Measurements from ENCODE around the gene MCAM. TPM values are rescaled to one million over a fixed set of nuclear protein-coding genes. Genes with fewer than 3 reads are reported as not detected.

Gene MCAM
- total and polyA plus RNA-seq, 10 of the 15 experiments (the other 5 are each of a cell fraction or from before 2014, with no cell fraction given) = 3.1 to 19.7 (median 9.3) TPM

DNA sequence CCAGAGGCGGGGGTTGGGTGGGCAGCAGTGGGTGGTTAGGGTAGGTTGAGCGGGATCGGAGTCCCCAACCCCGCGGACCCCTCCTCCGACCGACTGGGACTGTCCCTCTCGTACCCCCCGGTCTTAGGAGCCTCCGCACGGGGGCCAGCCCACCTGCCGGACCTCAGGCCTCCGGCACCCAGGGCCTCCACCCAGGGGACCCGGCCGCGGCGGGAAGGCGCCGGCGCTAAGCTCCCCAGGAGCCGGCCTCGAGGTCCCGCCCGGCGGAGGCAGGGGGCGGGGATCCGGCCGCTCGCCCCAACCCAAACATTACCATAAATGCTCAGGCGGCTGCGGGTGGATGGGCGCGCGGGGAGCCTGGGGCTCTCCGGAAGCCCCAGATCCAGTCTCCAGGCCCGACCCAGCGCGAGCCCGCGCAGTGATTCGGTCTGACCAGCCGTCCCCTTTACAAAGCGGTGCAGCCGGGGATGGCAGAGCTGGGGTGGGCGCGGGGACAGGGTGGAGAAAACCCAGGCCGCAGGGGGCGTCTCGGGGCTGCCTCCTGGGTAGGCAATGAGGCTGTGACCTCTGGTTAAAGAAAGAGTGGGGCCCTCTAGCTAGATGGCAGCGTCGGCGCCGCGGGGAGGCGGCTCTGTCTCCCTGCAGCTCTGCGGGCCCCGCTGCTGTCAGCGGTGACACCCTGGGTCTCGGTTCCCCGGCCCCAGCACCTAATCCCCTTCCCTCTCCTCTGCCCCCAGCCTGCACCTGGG is 4.0 kb upstream of the MCAM start (continued):
- TF ChIP-seq KLF5 (IDR thresholded peaks at IDR 0.05; ENCODE audit: partially characterized antibody) = peak; percentile 59
- TF ChIP-seq MEF2B (IDR thresholded peaks at IDR 0.05; ENCODE audit: partially characterized antibody, poor library complexity, severe bottlenecking) = no peak
- TF ChIP-seq, protein P1, sequence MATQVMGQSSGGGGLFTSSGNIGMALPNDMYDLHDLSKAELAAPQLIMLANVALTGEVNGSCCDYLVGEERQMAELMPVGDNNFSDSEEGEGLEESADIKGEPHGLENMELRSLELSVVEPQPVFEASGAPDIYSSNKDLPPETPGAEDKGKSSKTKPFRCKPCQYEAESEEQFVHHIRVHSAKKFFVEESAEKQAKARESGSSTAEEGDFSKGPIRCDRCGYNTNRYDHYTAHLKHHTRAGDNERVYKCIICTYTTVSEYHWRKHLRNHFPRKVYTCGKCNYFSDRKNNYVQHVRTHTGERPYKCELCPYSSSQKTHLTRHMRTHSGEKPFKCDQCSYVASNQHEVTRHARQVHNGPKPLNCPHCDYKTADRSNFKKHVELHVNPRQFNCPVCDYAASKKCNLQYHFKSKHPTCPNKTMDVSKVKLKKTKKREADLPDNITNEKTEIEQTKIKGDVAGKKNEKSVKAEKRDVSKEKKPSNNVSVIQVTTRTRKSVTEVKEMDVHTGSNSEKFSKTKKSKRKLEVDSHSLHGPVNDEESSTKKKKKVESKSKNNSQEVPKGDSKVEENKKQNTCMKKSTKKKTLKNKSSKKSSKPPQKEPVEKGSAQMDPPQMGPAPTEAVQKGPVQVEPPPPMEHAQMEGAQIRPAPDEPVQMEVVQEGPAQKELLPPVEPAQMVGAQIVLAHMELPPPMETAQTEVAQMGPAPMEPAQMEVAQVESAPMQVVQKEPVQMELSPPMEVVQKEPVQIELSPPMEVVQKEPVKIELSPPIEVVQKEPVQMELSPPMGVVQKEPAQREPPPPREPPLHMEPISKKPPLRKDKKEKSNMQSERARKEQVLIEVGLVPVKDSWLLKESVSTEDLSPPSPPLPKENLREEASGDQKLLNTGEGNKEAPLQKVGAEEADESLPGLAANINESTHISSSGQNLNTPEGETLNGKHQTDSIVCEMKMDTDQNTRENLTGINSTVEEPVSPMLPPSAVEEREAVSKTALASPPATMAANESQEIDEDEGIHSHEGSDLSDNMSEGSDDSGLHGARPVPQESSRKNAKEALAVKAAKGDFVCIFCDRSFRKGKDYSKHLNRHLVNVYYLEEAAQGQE (IDR thresholded peaks at IDR 0.05; ENCODE audit: low read depth, low read length) = no peak
- TF ChIP-seq NFYA (IDR thresholded peaks at IDR 0.05; ENCODE audit: borderline replicate concordance, low read depth, low read length) = no peak
- TF ChIP-seq, protein P2, sequence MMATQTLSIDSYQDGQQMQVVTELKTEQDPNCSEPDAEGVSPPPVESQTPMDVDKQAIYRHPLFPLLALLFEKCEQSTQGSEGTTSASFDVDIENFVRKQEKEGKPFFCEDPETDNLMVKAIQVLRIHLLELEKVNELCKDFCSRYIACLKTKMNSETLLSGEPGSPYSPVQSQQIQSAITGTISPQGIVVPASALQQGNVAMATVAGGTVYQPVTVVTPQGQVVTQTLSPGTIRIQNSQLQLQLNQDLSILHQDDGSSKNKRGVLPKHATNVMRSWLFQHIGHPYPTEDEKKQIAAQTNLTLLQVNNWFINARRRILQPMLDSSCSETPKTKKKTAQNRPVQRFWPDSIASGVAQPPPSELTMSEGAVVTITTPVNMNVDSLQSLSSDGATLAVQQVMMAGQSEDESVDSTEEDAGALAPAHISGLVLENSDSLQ (IDR thresholded peaks at IDR 0.05) = no peak
- TF ChIP-seq EZH2 (IDR thresholded peaks at IDR 0.05; ENCODE audit: borderline replicate concordance, control insufficient read depth, low read depth, low read length) = no peak
- TF ChIP-seq BHLHE40 (IDR thresholded peaks at IDR 0.05; ENCODE audit: borderline replicate concordance in 1 of 2, low read depth in 2 of 2, low read length in 1 of 2) = no peak
- no peak for TF ChIP-seq NFIC (IDR thresholded peaks at IDR 0.05; ENCODE audit: low read depth, low read length)
- TF ChIP-seq CHD2 (IDR thresholded peaks at IDR 0.05; ENCODE audit: borderline replicate concordance, low read depth, low read length) = no peak
- no peak for TF ChIP-seq GATAD2B (conservative IDR thresholded peaks at IDR 0.05; ENCODE audit: low read depth)
- no peak for TF ChIP-seq SMC3 (IDR thresholded peaks at IDR 0.05; ENCODE audit: borderline replicate concordance, low read length)
- no peak for TF ChIP-seq ZNF622 (IDR thresholded peaks at IDR 0.05)
- peak in 1 of 2 experiments; percentile 91; a peak in 2 of 4 replicates for TF ChIP-seq SRF (IDR thresholded peaks at IDR 0.05; ENCODE audit: low read depth in 2 of 2, low read length in 2 of 2)
- no peak for TF ChIP-seq ZNF592 (IDR thresholded peaks at IDR 0.05)
- TF ChIP-seq MLLT1 (IDR thresholded peaks at IDR 0.05) = peak; percentile 11; the same call in 1 of the 2 replicates
- no peak for TF ChIP-seq CBFB (IDR thresholded peaks at IDR 0.05; ENCODE audit: low read depth)
- no peak for TF ChIP-seq ATF7 (IDR thresholded peaks at IDR 0.05; ENCODE audit: low read depth)
- peak; percentile 30; the same call in 1 of the 2 replicates for TF ChIP-seq RUNX3 (IDR thresholded peaks at IDR 0.05; ENCODE audit: low read length)
- TF ChIP-seq NR2F1 (conservative IDR thresholded peaks at IDR 0.05) = peak; percentile 54; the same call in 1 of the 2 replicates
- peak; percentile 72 for TF ChIP-seq POLR2AphosphoS5 (IDR thresholded peaks at IDR 0.05; ENCODE audit: low read length)

Measured in GM12878 (cell line).